ENCODE data around the gene PRKD2. TPM values are rescaled to one million over a fixed set of nuclear protein-coding genes. Genes with fewer than 3 reads are reported as not detected.

Gene PRKD2
- polyA plus RNA-seq, 1 donor from 2014 or later = 8.0 TPM

DNA sequence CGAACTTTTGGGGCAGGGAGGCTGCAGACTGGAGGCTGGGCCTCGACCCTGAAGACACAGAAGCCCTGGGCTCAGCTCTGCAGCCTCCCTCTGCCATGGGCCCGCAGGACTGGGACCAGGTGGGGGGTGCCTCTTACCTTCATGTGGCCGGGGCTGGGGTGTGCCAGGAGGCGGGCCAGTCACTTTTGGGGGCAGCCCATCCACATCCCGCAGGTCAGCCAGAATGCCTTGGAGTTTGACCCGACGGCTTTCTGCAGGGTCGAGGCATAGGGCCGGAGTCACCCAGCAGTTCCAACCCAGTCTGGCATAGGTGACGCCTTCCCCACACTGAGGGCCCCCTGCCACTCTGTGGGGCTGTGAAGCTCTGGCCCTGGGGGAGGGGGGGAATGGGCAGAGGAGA, 10.8 kb upstream of the PRKD2 start:
- H3K4me2 ChIP-seq (ENCODE audit: low read length) = no peak overlapping the region
- no peak overlapping the region for H3K9ac ChIP-seq (ENCODE audit: low read length)
- no peaks in the 10 kb centered on the region for H3K9me2 ChIP-seq (ENCODE audit: insufficient read depth, low read length)
- H2AFZ ChIP-seq (ENCODE audit: low read depth, low read length) = no peak overlapping the region
- H3K36me3 ChIP-seq (ENCODE audit: insufficient read depth, low read length) = peaks cover 3% of the 10 kb centered on the region
- no peaks in the 10 kb centered on the region for H3K79me2 ChIP-seq (replicated peaks; ENCODE audit: insufficient read depth, low read length)
- H3K4me3 ChIP-seq (ENCODE audit: low read length) = no peak overlapping the region
- peaks cover 13% of the 10 kb centered on the region for H4K20me1 ChIP-seq (ENCODE audit: insufficient read depth)
- TF ChIP-seq SMC3 (conservative IDR thresholded peaks at IDR 0.05; ENCODE audit: poor library complexity) (no peak), POLR2AphosphoS5 (IDR thresholded peaks at IDR 0.05) (no peak), EP300 (conservative IDR thresholded peaks at IDR 0.05; ENCODE audit: poor library complexity, severe bottlenecking) (no peak), EZH2 (IDR thresholded peaks at IDR 0.05; ENCODE audit: borderline replicate concordance, insufficient read depth, low read length, poor library complexity, severe bottlenecking) (no peak), TAF1 (IDR thresholded peaks at IDR 0.05; ENCODE audit: low read depth) (no peak), RAD21 (conservative IDR thresholded peaks at IDR 0.05) (no peak), MXI1 (conservative IDR thresholded peaks at IDR 0.05; ENCODE audit: poor library complexity, severe bottlenecking) (no peak)
- TF ChIP-seq, protein P1, sequence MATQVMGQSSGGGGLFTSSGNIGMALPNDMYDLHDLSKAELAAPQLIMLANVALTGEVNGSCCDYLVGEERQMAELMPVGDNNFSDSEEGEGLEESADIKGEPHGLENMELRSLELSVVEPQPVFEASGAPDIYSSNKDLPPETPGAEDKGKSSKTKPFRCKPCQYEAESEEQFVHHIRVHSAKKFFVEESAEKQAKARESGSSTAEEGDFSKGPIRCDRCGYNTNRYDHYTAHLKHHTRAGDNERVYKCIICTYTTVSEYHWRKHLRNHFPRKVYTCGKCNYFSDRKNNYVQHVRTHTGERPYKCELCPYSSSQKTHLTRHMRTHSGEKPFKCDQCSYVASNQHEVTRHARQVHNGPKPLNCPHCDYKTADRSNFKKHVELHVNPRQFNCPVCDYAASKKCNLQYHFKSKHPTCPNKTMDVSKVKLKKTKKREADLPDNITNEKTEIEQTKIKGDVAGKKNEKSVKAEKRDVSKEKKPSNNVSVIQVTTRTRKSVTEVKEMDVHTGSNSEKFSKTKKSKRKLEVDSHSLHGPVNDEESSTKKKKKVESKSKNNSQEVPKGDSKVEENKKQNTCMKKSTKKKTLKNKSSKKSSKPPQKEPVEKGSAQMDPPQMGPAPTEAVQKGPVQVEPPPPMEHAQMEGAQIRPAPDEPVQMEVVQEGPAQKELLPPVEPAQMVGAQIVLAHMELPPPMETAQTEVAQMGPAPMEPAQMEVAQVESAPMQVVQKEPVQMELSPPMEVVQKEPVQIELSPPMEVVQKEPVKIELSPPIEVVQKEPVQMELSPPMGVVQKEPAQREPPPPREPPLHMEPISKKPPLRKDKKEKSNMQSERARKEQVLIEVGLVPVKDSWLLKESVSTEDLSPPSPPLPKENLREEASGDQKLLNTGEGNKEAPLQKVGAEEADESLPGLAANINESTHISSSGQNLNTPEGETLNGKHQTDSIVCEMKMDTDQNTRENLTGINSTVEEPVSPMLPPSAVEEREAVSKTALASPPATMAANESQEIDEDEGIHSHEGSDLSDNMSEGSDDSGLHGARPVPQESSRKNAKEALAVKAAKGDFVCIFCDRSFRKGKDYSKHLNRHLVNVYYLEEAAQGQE (IDR thresholded peaks at IDR 0.05; ENCODE audit: borderline replicate concordance) = no peak
- TF ChIP-seq, protein P2, sequence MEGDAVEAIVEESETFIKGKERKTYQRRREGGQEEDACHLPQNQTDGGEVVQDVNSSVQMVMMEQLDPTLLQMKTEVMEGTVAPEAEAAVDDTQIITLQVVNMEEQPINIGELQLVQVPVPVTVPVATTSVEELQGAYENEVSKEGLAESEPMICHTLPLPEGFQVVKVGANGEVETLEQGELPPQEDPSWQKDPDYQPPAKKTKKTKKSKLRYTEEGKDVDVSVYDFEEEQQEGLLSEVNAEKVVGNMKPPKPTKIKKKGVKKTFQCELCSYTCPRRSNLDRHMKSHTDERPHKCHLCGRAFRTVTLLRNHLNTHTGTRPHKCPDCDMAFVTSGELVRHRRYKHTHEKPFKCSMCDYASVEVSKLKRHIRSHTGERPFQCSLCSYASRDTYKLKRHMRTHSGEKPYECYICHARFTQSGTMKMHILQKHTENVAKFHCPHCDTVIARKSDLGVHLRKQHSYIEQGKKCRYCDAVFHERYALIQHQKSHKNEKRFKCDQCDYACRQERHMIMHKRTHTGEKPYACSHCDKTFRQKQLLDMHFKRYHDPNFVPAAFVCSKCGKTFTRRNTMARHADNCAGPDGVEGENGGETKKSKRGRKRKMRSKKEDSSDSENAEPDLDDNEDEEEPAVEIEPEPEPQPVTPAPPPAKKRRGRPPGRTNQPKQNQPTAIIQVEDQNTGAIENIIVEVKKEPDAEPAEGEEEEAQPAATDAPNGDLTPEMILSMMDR (IDR thresholded peaks at IDR 0.05; ENCODE audit: poor library complexity, severe bottlenecking) = no peak
- H3K9me3 ChIP-seq (ENCODE audit: low read length) = no peaks in the 10 kb centered on the region
- no peak overlapping the region for H3K27ac ChIP-seq (ENCODE audit: low read length)
- H3F3A ChIP-seq (ENCODE audit: insufficient read depth, low read length, poor library complexity, severe bottlenecking) = no peaks in the 10 kb centered on the region
- no peaks in the 10 kb centered on the region for H3K27me3 ChIP-seq (ENCODE audit: insufficient read depth, low read depth, low read length)

DNA sequence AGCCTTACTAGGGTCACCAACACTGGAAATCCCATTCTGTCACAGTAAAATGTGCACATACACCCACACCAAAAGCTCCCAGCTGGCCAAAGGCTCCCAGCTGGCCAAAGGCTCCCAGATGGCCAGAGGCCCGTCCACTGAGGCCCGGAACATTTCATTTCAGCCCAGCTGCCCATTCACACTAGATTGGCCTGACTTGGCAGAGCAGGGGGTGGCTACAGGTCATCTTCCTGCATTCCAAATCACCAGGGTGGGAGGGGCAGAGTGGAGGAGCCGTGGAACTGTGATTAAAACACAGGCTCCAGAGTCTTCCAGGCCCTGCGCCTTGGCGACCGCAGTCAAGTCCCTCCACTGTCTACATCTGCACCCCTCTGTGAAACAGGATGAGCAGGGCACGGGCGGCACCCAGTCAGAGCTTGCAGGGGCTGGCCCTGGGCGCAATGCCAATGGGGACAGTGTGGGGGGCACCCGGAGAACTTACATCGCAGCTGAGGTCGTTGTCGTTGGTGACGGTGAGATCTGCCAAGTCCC, 10.1 kb upstream of the PRKD2 start:
- Histone ChIP-seq H3K9ac (ENCODE audit: low read length) (no peak overlapping the region), H3K4me2 (ENCODE audit: low read length) (no peak overlapping the region), H3K36me3 (ENCODE audit: insufficient read depth, low read length) (peaks cover 3% of the 10 kb centered on the region), H3K4me3 (ENCODE audit: low read length) (no peak overlapping the region), H3K27ac (ENCODE audit: low read length) (no peak overlapping the region), H3F3A (ENCODE audit: insufficient read depth, low read length, poor library complexity, severe bottlenecking) (no peaks in the 10 kb centered on the region), H4K20me1 (ENCODE audit: insufficient read depth) (peaks cover 12% of the 10 kb centered on the region), H3K9me2 (ENCODE audit: insufficient read depth, low read length) (no peaks in the 10 kb centered on the region), H3K9me3 (ENCODE audit: low read length) (no peaks in the 10 kb centered on the region), H2AFZ (ENCODE audit: low read depth, low read length) (no peak overlapping the region), H3K27me3 (ENCODE audit: insufficient read depth, low read depth, low read length) (no peaks in the 10 kb centered on the region), H3K79me2 (replicated peaks; ENCODE audit: insufficient read depth, low read length) (no peaks in the 10 kb centered on the region)
- TF ChIP-seq MXI1 (conservative IDR thresholded peaks at IDR 0.05; ENCODE audit: poor library complexity, severe bottlenecking) (no peak), SMC3 (conservative IDR thresholded peaks at IDR 0.05; ENCODE audit: poor library complexity) (no peak), RAD21 (conservative IDR thresholded peaks at IDR 0.05) (no peak), EP300 (conservative IDR thresholded peaks at IDR 0.05; ENCODE audit: poor library complexity, severe bottlenecking) (no peak), EZH2 (IDR thresholded peaks at IDR 0.05; ENCODE audit: borderline replicate concordance, insufficient read depth, low read length, poor library complexity, severe bottlenecking) (no peak), POLR2AphosphoS5 (IDR thresholded peaks at IDR 0.05) (no peak)
- TF ChIP-seq, protein P2 (IDR thresholded peaks at IDR 0.05; ENCODE audit: poor library complexity, severe bottlenecking) = no peak
- TF ChIP-seq, protein P1 (IDR thresholded peaks at IDR 0.05; ENCODE audit: borderline replicate concordance) = no peak
